ENCODE results near the gene NOCT. TPM values are rescaled to one million over a fixed set of nuclear protein-coding genes. Genes with fewer than 3 reads are reported as not detected.

Gene NOCT
- total and polyA plus RNA-seq, 2 of the 8 experiments (the other 6 are each of a cell fraction or from before 2014, with no cell fraction given), result 10.4 to 45.5 TPM

GRCh38 chr4:139050446-139050845 is 34.9 kb downstream of the NOCT start (continued):
- no peak for TF ChIP-seq CEBPB (IDR thresholded peaks at IDR 0.05; ENCODE audit: low read depth, low read length)
- TF ChIP-seq CBX5 (IDR thresholded peaks at IDR 0.05; ENCODE audit: low read depth, low read length), result no peak
- no peak for TF ChIP-seq TAF7 (optimal IDR thresholded peaks at IDR 0.05; ENCODE audit: borderline replicate concordance, low read depth, low read length)
- TF ChIP-seq BRCA1 (IDR thresholded peaks at IDR 0.05; ENCODE audit: low read depth, low read length), result no peak
- TF ChIP-seq CHD2 (IDR thresholded peaks at IDR 0.05; ENCODE audit: low read length), result no peak

All from H1 (cell line).